Gastrocnemius medialis (tissue), 4 donors: ENCODE results near the gene UFD1. TPM values are rescaled to one million over a fixed set of nuclear protein-coding genes. Genes with fewer than 3 reads are reported as not detected.

ENCODE experiments used
- ATAC-seq, 2 donors: fragments of 150-250 bp; one replicate each; pipeline ENCODE4 v1.9.1; 2016
- DNase-seq, 2 donors: peaks; one replicate each; pipeline ENCODE4 v3.0.0-alpha.2; 2019
- H3K27ac ChIP-seq, 4 donors: fragments of 200-600 bp; sonication (generic); 1 replicate in 1 of 4; 2 replicates in 3 of 4; pipeline ENCODE4 v1.5.1; 2016 to 2018; ENCODE audit warnings: mild to moderate bottlenecking in 2 of 4, moderate library complexity in 1 of 4
- H3K27me3 ChIP-seq, 3 donors: fragments of 200-600 bp; sonication (generic) in 2 of 3; 1 replicate in 1 of 3; 2 replicates in 2 of 3; pipeline versions ENCODE4 v1.5.1 to v1.6.0; 2016 to 2019; ENCODE audit warnings: mild to moderate bottlenecking in 1 of 3, moderate library complexity in 1 of 3
- H3K36me3 ChIP-seq, 2 donors: fragments of 200-600 bp; sonication (generic) in 1 of 2; one replicate each; pipeline ENCODE4 v1.5.1; 2017 to 2018
- H3K4me1 ChIP-seq, 2 donors: fragments of 200-600 bp; sonication (generic) in 1 of 2; one replicate each; pipeline ENCODE4 v1.5.1; 2016 to 2017; ENCODE audit warnings: mild to moderate bottlenecking in 2 of 2
- H3K4me3 ChIP-seq, 4 donors: fragments of 200-600 bp; sonication (generic) in 3 of 4; 1 replicate in 1 of 4; 2 replicates in 3 of 4; pipeline ENCODE4 v1.5.1; 2016 to 2019; ENCODE audit warnings: mild to moderate bottlenecking in 2 of 4
- H3K9me3 ChIP-seq, 3 donors: fragments of 200-600 bp; sonication (generic) in 2 of 3; 1 replicate in 1 of 3; 2 replicates in 2 of 3; pipeline ENCODE4 v1.5.1; 2016 to 2019
- CTCF ChIP-seq, 5 experiments: fragments of 450-650 bp in 3 of 5; fragments of 200-600 bp in 2 of 5; sonication (generic) in 2 of 5; IDR thresholded peaks in 4 of 5; conservative IDR thresholded peaks in 1 of 5; 1 replicate in 4 of 5; 2 replicates in 1 of 5; pipeline ENCODE4 v1.5.1; 2016 to 2019; ENCODE audit warnings: antibody characterized with exemption in 5 of 5, mild to moderate bottlenecking in 3 of 5, moderate library complexity in 3 of 5
- POLR2A ChIP-seq, 2 donors: fragments of 450-650 bp; IDR thresholded peaks; one replicate each; pipeline ENCODE4 v1.6.1; 2017; ENCODE audit warnings: antibody characterized with exemption in 2 of 2, mild to moderate bottlenecking in 2 of 2, moderate library complexity in 2 of 2
- in situ Hi-C, 4 donors: fragments of 200-750 bp; cut with MboI; loops; one replicate each; pipeline versions ENCODE4 v1.15.0 to v1.8.0; 2017; ENCODE audit warnings: low sequenced_read_pairs in 4 of 4
- intact Hi-C: fragments of 100-400 bp; cut with DNase I; formaldehyde crosslinking; loops from one replicate; pipeline ENCODE4 v1.15.1; 2023; ENCODE audit warnings: low total_unique reads
- total RNA-seq, 4 donors: library from RNA; depleted of rRNA; stranded (reverse); fragments of >200 nt; gene quantifications; one replicate each; pipeline versions ENCODE4 v1.1.0 to v1.2.3, GENCODE V29; 2016

UFD1 gene
- total RNA-seq, 4 donors from 2014 or later, result 106 to 199 (median 165) TPM

- H3K4me1 ChIP-seq, result no peaks in the 10 kb centered on the region
- H3K27me3 ChIP-seq, result no peaks in the 10 kb centered on the region
- no peak for TF ChIP-seq POLR2A (IDR thresholded peaks at IDR 0.05)
- no peak for TF ChIP-seq CTCF (IDR thresholded peaks at IDR 0.05 in 4 of 5, conservative IDR thresholded peaks at IDR 0.05 in 1 of 5)
- no peak for ATAC-seq
- in situ Hi-C loops, result loop anchor here in 1 of 4 donors (25.0 kb wide), 1 partner anchor 522 kb away; no protein-coding TSS in a partner anchor
- no peak overlapping the region for H3K4me3 ChIP-seq
- intact Hi-C loops, result no loop called here
- DNase-seq, result no peak
- no peaks in the 10 kb centered on the region for H3K36me3 ChIP-seq
- H3K27ac ChIP-seq, result no peak overlapping the region
- no peaks in the 10 kb centered on the region for H3K9me3 ChIP-seq
Measured at GRCh38 chr22:19509191-19509590, 30.2 kb upstream of the UFD1 start.

GRCh38 chr22:19508024-19508776 lies 29.2 kb upstream of the UFD1 start:
- no peaks in the 10 kb centered on the region for H3K9me3 ChIP-seq
- intact Hi-C loops, result no loop called here
- TF ChIP-seq CTCF (IDR thresholded peaks at IDR 0.05 in 4 of 5, conservative IDR thresholded peaks at IDR 0.05 in 1 of 5) (no peak), POLR2A (IDR thresholded peaks at IDR 0.05) (no peak)
- H3K4me1 ChIP-seq, result no peaks in the 10 kb centered on the region
- ATAC-seq, result no peak
- H3K4me3 ChIP-seq, result no peak overlapping the region
- DNase-seq, result no peak
- in situ Hi-C loops, result loop anchor here in 1 of 4 donors (25.0 kb wide), 1 partner anchor 521 kb away; no protein-coding TSS in a partner anchor
- no peaks in the 10 kb centered on the region for H3K36me3 ChIP-seq
- no peak overlapping the region for H3K27ac ChIP-seq
- no peaks in the 10 kb centered on the region for H3K27me3 ChIP-seq

GRCh38 chr22:19507534-19507861 lies 28.5 kb upstream of the UFD1 start:
- Histone ChIP-seq H3K27ac (no peak overlapping the region), H3K4me1 (no peaks in the 10 kb centered on the region), H3K36me3 (no peaks in the 10 kb centered on the region), H3K4me3 (no peak overlapping the region), H3K9me3 (no peaks in the 10 kb centered on the region), H3K27me3 (no peaks in the 10 kb centered on the region)
- DNase-seq (no peak), ATAC-seq (no peak)
- in situ Hi-C loops (loop anchor here in 1 of 4 donors (25.0 kb wide), 1 partner anchor 520 kb away; no protein-coding TSS in a partner anchor), intact Hi-C loops (no loop called here)
- TF ChIP-seq CTCF (IDR thresholded peaks at IDR 0.05 in 4 of 5, conservative IDR thresholded peaks at IDR 0.05 in 1 of 5) (no peak), POLR2A (IDR thresholded peaks at IDR 0.05) (no peak)

- intact Hi-C loops (no loop called here), in situ Hi-C loops (loop anchor here in 1 of 4 donors (25.0 kb wide), 1 partner anchor 519 kb away; no protein-coding TSS in a partner anchor)
- DNase-seq, result no peak
- no peak for ATAC-seq
- no peaks in the 10 kb centered on the region for H3K4me1 ChIP-seq
- no peaks in the 10 kb centered on the region for H3K27me3 ChIP-seq
- TF ChIP-seq POLR2A (IDR thresholded peaks at IDR 0.05), result no peak
- no peak for TF ChIP-seq CTCF (IDR thresholded peaks at IDR 0.05 in 4 of 5, conservative IDR thresholded peaks at IDR 0.05 in 1 of 5)
- no peak overlapping the region for H3K4me3 ChIP-seq
- H3K36me3 ChIP-seq, result no peaks in the 10 kb centered on the region
- H3K27ac ChIP-seq, result no peak overlapping the region
- H3K9me3 ChIP-seq, result no peaks in the 10 kb centered on the region
Measured at GRCh38 chr22:19506212-19506611, 27.2 kb upstream of the UFD1 start.
